HepG2 (cell line): ENCODE data around the gene RNASE12. TPM values are rescaled to one million over a fixed set of nuclear protein-coding genes. Genes with fewer than 3 reads are reported as not detected.

Source experiments
- ATAC-seq: fragments of 200-7000 bp; cut with Tn5 transposase; 3 replicates; pipeline ENCODE4 v1.9.1; 2020; ENCODE audit warnings: mild to moderate bottlenecking, moderate library complexity
- BruUV-seq: library from RNA; stranded (reverse); fragments of 400-500 nt; replicated peaks from 2 replicates; lab custom pipeline; 2021; lab: Mats Ljungman, UMichigan
- CTCF ChIA-PET: fragments of 300-600 bp; formaldehyde crosslinking; extraction: SDS; loops from one replicate; lab custom pipeline; 2021; ENCODE audit warnings: low total read pairs, inconsistent platforms, low intra/inter-chr PET ratio; lab: Yijun Ruan, JAX
- POLR2A ChIA-PET: fragments of 350-600 bp; sonication (Branson Sonifier 250); formaldehyde crosslinking; loops from one replicate; lab custom pipeline; 2020; ENCODE audit warnings: antibody characterized with exemption, inconsistent platforms; lab: Yijun Ruan, JAX
- DNase-seq: peaks from one replicate; pipeline ENCODE4 v3.0.0-alpha.2; 2015; ENCODE audit warnings: low spot score
- FAIRE-seq: peaks from 3 replicates; lab custom pipeline; 2011; peaks lifted over from hg19 to GRCh38; lab: Jason Lieb, UNC
- H2AFZ ChIP-seq: one replicate; pipeline ENCODE4 v1.6.1; 2011; ENCODE audit warnings: low read length, inconsistent platforms
- H3K27ac ChIP-seq: fragments of 300-600 bp; 3 replicates; pipeline ENCODE4 v1.8.0; 2011; ENCODE audit warnings: mixed run types, mild to moderate bottlenecking, mixed read lengths, low read length, inconsistent platforms; ENCODE audit not compliant: insufficient read depth; ENCODE audit errors: extremely low read length
- H3K27me3 ChIP-seq, 2 experiments: fragments of 200-600 bp in 1 of 2; 2 replicates in 1 of 2; 3 replicates in 1 of 2; pipeline versions ENCODE4 v1.6.0 to v1.8.0; 2011; ENCODE audit warnings: low read length in 2 of 2, mild to moderate bottlenecking in 2 of 2, moderate library complexity in 2 of 2, inconsistent platforms in 1 of 2; ENCODE audit not compliant: insufficient read depth in 2 of 2, control insufficient read depth in 1 of 2
- H3K36me3 ChIP-seq, 2 experiments: fragments of 200-600 bp in 1 of 2; replicated peaks in 1 of 2; 2 replicates in 1 of 2; 3 replicates in 1 of 2; pipeline versions ENCODE4 v1.5.1 to v1.8.0; 2011; ENCODE audit warnings: low read length in 2 of 2, inconsistent platforms in 1 of 2; ENCODE audit not compliant: insufficient read depth in 2 of 2, control insufficient read depth in 1 of 2
- H3K4me1 ChIP-seq: 2 replicates; pipeline ENCODE4 v1.5.1; 2012; ENCODE audit warnings: low read length, inconsistent platforms; ENCODE audit not compliant: insufficient read depth
- H3K4me2 ChIP-seq: 2 replicates; pipeline ENCODE4 v1.6.0; 2011; ENCODE audit warnings: low read depth, low read length, inconsistent platforms
- H3K4me3 ChIP-seq, 3 experiments: fragments of 200-600 bp in 1 of 3; sonication (generic), shearing (Covaris generic) in 1 of 3; replicated peaks in 1 of 3; 2 replicates each; pipeline ENCODE4 v1.5.1; 2011 to 2016; ENCODE audit warnings: low read length in 3 of 3, inconsistent platforms in 2 of 3, low read depth in 2 of 3, mild to moderate bottlenecking in 2 of 3, control low read depth in 1 of 3, mixed read lengths in 1 of 3; ENCODE audit not compliant: insufficient read depth in 1 of 3
- H3K79me2 ChIP-seq: one replicate; pipeline ENCODE4 v1.6.1; 2011; ENCODE audit warnings: low read length, inconsistent platforms; ENCODE audit not compliant: insufficient read depth
- H3K9ac ChIP-seq: 2 replicates; pipeline ENCODE4 v1.6.0; 2011; ENCODE audit warnings: mild to moderate bottlenecking, low read depth, low read length, inconsistent platforms; ENCODE audit not compliant: insufficient read depth
- H3K9me3 ChIP-seq: 2 replicates; pipeline ENCODE4 v1.5.1; 2012; ENCODE audit warnings: mild to moderate bottlenecking, low read length
- H4K20me1 ChIP-seq: 2 replicates; pipeline ENCODE4 v1.6.0; 2011; ENCODE audit warnings: inconsistent platforms, mild to moderate bottlenecking, low read length, moderate library complexity; ENCODE audit not compliant: insufficient read depth
- ATF7 ChIP-seq, 2 experiments: fragments of 450-650 bp in 1 of 2; sonication (generic) in 1 of 2; formaldehyde crosslinking in 1 of 2; IDR thresholded peaks; 2 replicates each; pipeline versions ENCODE4 v1.4.0 to v1.6.1; 2016 to 2020; ENCODE audit warnings: antibody characterized with exemption in 1 of 2, mild to moderate bottlenecking in 1 of 2, missing genetic modification reagents in 1 of 2
- GTF3A ChIP-seq: sonication (generic); formaldehyde crosslinking; conservative IDR thresholded peaks from 2 replicates; pipeline ENCODE4 v1.4.0; 2020; ENCODE audit warnings: mild to moderate bottlenecking, missing genetic modification reagents
- PBX3 ChIP-seq: sonication (generic); formaldehyde crosslinking; IDR thresholded peaks from 2 replicates; pipeline ENCODE4 v1.8.1; 2023; ENCODE audit warnings: missing genetic modification reagents, inconsistent platforms, borderline replicate concordance
- TCF7 ChIP-seq: sonication (generic); IDR thresholded peaks from 2 replicates; pipeline ENCODE4 v1.6.1; 2016; ENCODE audit warnings: antibody characterized with exemption, low read depth
- ZNF3 ChIP-seq: IDR thresholded peaks from 2 replicates; pipeline ENCODE4 v1.7.0; 2017; ENCODE audit warnings: inconsistent platforms
- ZNF784 ChIP-seq: sonication (generic); formaldehyde crosslinking; IDR thresholded peaks from 2 replicates; pipeline ENCODE4 v1.5.1; 2020; ENCODE audit warnings: missing genetic modification reagents, mild to moderate bottlenecking, borderline replicate concordance
- WGBS: methylation state at CpG from one replicate; pipeline ENCODE4 v1.1.6; 2017; ENCODE audit warnings: low lambda C conversion rate; 5-methylcytosine and 5-hydroxymethylcytosine counted together
- in situ Hi-C: cut with HindIII; loops from 2 replicates; pipeline ENCODE4 v1.10.0; 2017; ENCODE audit warnings: low pct_unique_long_range_greater_than_20kb; ENCODE audit not compliant: extremely low pct_ligation_motif_present
- intact Hi-C: fragments of 100-400 bp; cut with micrococcal nuclease; formaldehyde crosslinking; loops from one replicate; pipeline ENCODE4 v1.10.0; 2022; ENCODE audit not compliant: unreplicated experiment
- polyA plus RNA-seq, 8 experiments: library from polyadenylated mRNA; depleted of rRNA in 3 of 8; stranded (reverse) in 7 of 8; unstranded in 1 of 8; fragments of >200 nt; fragmentation: Illumina TruSeq in 4 of 8; extraction: Trizol in 4 of 8; gene quantifications; 2 replicates each; pipeline versions ENCODE4 v1.2.1 to v1.2.3, GENCODE V29; 2011 to 2016; ENCODE audit warnings: low read depth in 4 of 8, missing spikeins in 1 of 8, mixed read lengths in 1 of 8; ENCODE audit not compliant: insufficient read depth in 1 of 8
- total RNA-seq, 5 experiments: library from RNA; depleted of rRNA; stranded (reverse); fragments of >200 nt; fragmentation: Illumina TruSeq; extraction: Trizol; gene quantifications; 2 replicates each; pipeline ENCODE4 v1.2.3, GENCODE V29; 2016; ENCODE audit warnings: low read depth in 1 of 5

Gene RNASE12
- total and polyA plus RNA-seq, 2 of the 13 experiments (the other 11 are each of a cell fraction or from before 2014, with no cell fraction given): not detected

- CTCF ChIA-PET: no interaction called here
- H3K9me3 ChIP-seq: no peaks in the 10 kb centered on the region
- H3K36me3 ChIP-seq: no peaks in the 10 kb centered on the region
- BruUV-seq: no TSS peak
- in situ Hi-C loops: no loop called here
- no peaks in the 10 kb centered on the region for H3K79me2 ChIP-seq
- no peak for FAIRE-seq
- no peak overlapping the region for H2AFZ ChIP-seq
- TF ChIP-seq PBX3 (CRISPR knock-in tag) (no peak), ATF7 (IDR thresholded peaks at IDR 0.05) (peak; percentile 33; the same call in 1 of the 2 replicates), ATF7 (CRISPR knock-in tag; IDR thresholded peaks at IDR 0.05) (no peak)
- TF ChIP-seq, all 625 proteins: peak for 1
- no peaks in the 10 kb centered on the region for H3K4me1 ChIP-seq
- WGBS: 59% methylated on average over 10 of the region's 10 CpGs
- POLR2A ChIA-PET: no interaction called here
- intact Hi-C loops: no loop called here
- DNase-seq (no peak), ATAC-seq (no peak)
- no peak overlapping the region for H3K27ac ChIP-seq
- H4K20me1 ChIP-seq: no peaks in the 10 kb centered on the region
- no peak overlapping the region for H3K9ac ChIP-seq
- no peaks in the 10 kb centered on the region; a peak in 1 of 5 replicates for H3K27me3 ChIP-seq
- H3K4me3 ChIP-seq: no peak overlapping the region
- H3K4me2 ChIP-seq: no peak overlapping the region
These were observed 42.6 kb downstream of the RNASE12 start for GRCh38 chr14:20548414-20549158.

- H3K27ac ChIP-seq: no peak overlapping the region
- no peaks in the 10 kb centered on the region for H4K20me1 ChIP-seq
- no TSS peak for BruUV-seq
- POLR2A ChIA-PET: no interaction called here
- no peaks in the 10 kb centered on the region for H3K4me1 ChIP-seq
- intact Hi-C loops: no loop called here
- ATAC-seq (peak; percentile 31; the same call in 2 of the 3 replicates), FAIRE-seq (no peak), DNase-seq (peak; percentile 3)
- CTCF ChIA-PET: no interaction called here
- H3K4me2 ChIP-seq: no peak overlapping the region
- H3K36me3 ChIP-seq: no peaks in the 10 kb centered on the region
- H3K79me2 ChIP-seq: no peaks in the 10 kb centered on the region
- no peaks in the 10 kb centered on the region; a peak in 1 of 5 replicates for H3K27me3 ChIP-seq
- 5% methylated on average over 3 of the region's 3 CpGs for WGBS
- no peaks in the 10 kb centered on the region for H3K9me3 ChIP-seq
- no peak overlapping the region for H2AFZ ChIP-seq
- in situ Hi-C loops: no loop called here
- TF ChIP-seq GTF3A: no peak
- TF ChIP-seq TCF7: no peak
- TF ChIP-seq ZNF3 (CRISPR knock-in tag): no peak
- TF ChIP-seq ZNF784 (CRISPR knock-in tag): no peak
- no peak overlapping the region for H3K9ac ChIP-seq
- no peak overlapping the region for H3K4me3 ChIP-seq
These were observed 44.3 kb downstream of the RNASE12 start for GRCh38 chr14:20546877-20547276.
